Epithelial cell of esophagus (primary cell): ENCODE measurements around the gene CCDC137.
"Not testable (repeated sequence)": the region's sequence is repeated elsewhere in the genome, so short reads cannot be mapped to it uniquely, and the experiment has no call there.

Source experiments
- DNase-seq: peaks from one replicate; pipeline ENCODE4 v3.0.0; 2010; ENCODE audit warnings: low read depth
- H3K4me3 ChIP-seq: 2 replicates; pipeline ENCODE4 v1.5.1; 2011; ENCODE audit warnings: mild to moderate bottlenecking, low read length, control low read depth
- TF ChIP-seq, protein P1 (sequence below): IDR thresholded peaks from 2 replicates; pipeline ENCODE4 v1.5.1; 2011; ENCODE audit warnings: low read depth, mild to moderate bottlenecking, low read length, control low read depth, inconsistent platforms; ENCODE audit not compliant: insufficient read depth; ENCODE audit errors: missing control alignments

CCDC137 gene

GRCh38 chr17:81672954-81673353 is 6.4 kb downstream of the CCDC137 start:
- DNase-seq: no peak
- no peak overlapping the region for H3K4me3 ChIP-seq
- TF ChIP-seq, protein P1, sequence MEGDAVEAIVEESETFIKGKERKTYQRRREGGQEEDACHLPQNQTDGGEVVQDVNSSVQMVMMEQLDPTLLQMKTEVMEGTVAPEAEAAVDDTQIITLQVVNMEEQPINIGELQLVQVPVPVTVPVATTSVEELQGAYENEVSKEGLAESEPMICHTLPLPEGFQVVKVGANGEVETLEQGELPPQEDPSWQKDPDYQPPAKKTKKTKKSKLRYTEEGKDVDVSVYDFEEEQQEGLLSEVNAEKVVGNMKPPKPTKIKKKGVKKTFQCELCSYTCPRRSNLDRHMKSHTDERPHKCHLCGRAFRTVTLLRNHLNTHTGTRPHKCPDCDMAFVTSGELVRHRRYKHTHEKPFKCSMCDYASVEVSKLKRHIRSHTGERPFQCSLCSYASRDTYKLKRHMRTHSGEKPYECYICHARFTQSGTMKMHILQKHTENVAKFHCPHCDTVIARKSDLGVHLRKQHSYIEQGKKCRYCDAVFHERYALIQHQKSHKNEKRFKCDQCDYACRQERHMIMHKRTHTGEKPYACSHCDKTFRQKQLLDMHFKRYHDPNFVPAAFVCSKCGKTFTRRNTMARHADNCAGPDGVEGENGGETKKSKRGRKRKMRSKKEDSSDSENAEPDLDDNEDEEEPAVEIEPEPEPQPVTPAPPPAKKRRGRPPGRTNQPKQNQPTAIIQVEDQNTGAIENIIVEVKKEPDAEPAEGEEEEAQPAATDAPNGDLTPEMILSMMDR: no peak

GRCh38 chr17:81673561-81674258 is 7.2 kb downstream of the CCDC137 start:
- TF ChIP-seq, protein P1: no peak
- no peak for DNase-seq
- H3K4me3 ChIP-seq: no peak overlapping the region

DNA sequence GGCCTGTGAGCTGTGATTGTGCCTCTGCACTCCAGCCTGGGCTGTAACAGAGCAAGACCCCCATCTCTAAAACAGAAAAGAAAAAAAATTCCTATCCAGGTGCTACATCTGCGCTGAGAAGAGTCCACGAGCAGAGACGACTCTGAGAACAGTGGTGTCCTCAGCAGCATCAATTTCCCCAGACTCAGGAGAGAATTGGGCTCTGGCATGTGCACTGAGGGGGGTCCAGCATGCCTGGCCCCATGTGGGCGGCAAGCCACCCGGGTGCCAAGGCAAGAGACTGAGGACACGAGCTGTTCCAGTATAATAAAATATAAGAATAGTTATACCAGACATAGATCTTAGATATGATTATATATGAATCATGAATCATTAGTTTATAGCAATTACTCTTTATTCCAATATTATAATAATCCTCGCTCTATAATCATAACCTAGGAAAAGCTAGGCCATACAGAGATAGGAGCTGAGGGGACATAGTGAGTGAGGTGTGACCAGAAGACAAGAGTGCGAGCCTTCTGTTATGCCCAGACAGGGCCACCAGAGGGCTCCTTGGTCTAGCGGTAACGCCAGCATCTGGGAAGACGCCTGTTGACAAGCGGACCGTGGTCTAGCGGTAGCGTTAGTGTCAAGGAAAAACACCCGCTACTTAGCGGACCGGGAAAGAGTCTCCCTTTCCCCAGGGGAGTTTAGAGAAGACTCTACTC is 9.1 kb downstream of the CCDC137 start:
- not testable (repeated sequence) for H3K4me3 ChIP-seq
- DNase-seq: peak; percentile 35

DNA sequence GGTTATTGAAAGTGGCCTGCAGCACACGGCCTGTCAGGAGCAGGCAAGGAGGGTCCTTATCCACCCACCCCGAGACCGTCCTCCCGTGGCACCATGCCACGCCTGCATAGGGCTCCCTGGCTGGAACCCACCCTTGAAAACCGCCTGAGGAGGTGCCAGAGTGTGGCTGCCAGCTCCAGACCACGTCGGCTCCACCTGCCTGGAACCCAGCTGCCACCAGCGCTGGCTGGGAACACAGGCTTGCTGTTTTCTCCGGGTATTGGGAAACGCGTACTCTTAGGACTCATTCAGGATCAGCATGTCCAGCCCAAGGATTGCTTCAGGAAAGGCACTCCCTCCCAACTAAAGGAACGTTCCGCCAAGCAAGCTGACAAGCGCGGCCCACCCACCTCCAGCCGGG is 10.4 kb downstream of the CCDC137 start:
- peak; percentile 27 for DNase-seq

More for the DNA sequence above, 9.1 kb downstream of the CCDC137 start:
- TF ChIP-seq, protein P1: peak; percentile 56

GRCh38 chr17:81680150-81680549 is 13.6 kb downstream of the CCDC137 start:
- no peak for DNase-seq
- TF ChIP-seq, protein P1: no peak
- H3K4me3 ChIP-seq: no peak overlapping the region

More for the DNA sequence above, 10.4 kb downstream of the CCDC137 start:
- no peak overlapping the region for H3K4me3 ChIP-seq
- TF ChIP-seq, protein P1: no peak

- DNase-seq: no peak
- TF ChIP-seq, protein P1: no peak
- H3K4me3 ChIP-seq: no peak overlapping the region
Measured at GRCh38 chr17:81681672-81682071, 15.1 kb downstream of the CCDC137 start.
